Ecto neural progenitor cell (in vitro differentiated cells): ENCODE data around the gene ZNF888.
"Not testable (repeated sequence)": the region's sequence is repeated elsewhere in the genome, so short reads cannot be mapped to it uniquely, and the experiment has no call there.

Source experiments
- DNase-seq: peaks from one replicate; pipeline ENCODE4 v3.0.0-alpha.2; 2018; ENCODE audit warnings: low spot score

ZNF888 gene

DNA sequence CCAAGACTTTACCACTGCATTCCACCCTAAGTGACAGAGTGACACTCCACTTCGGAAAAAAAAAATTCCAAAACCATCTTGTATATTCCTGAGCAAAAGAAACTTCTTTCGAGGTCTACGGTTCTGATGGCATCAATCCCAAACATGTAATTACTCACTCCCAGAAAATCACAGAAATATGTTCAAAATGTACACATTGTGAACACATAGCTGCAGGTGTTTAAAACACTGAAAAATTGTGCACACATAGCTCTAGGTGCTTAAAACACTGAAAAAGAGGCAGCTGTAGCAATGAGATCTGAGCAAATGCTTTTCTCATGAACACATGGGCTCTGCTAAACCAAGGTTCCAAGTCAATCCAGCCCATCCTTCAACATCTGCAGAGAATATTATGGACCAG lies 51.8 kb downstream of the ZNF888 start:
- DNase-seq: no peak

GRCh38 chr19:52868031-52868430 lies 55.2 kb downstream of the ZNF888 start:
- not testable (repeated sequence) for DNase-seq

DNA sequence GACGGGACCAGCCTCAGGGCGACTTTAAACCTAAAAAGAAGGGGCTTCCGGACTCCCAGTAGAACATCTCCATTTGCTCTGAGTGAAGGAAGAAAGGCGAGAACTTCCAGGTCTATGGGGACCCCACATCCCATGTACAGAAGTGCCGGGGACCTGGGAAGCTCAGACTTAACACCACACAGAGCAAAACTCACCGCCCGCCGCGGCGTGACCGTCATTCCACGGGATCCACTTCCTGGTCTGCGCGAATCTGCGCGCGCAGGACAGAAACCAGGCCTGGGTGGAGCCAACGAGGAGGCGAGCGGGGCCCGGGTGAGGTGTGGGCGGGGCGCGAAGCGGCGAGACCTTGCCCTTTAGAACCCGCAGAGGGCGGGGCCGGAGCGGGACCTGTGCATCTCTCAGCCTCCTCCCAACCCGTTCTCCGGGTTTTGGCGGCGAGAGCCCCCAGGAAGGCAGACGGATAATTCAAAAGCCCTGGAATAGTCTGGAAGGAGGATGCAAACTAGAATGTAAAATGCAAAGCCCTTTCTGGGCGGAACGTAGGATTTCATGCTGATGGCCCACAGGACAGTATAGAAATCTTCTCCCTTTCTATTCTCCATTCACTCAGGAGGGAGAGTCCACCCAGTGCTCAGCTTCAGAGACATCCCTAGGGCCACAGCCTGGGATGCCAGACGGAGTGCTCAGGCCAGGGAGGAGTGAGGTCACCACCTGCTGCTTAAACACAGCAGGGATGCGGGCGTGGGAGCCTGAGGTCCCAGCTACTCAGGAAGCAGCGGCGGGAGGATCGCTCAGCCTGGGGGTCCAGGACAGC lies 65.6 kb downstream of the ZNF888 start, which contains the start of gene ZNF468:
ZNF468 (minus strand) TSS at position 242 of the 814 bp plus-strand sequence. CDS start 3,347 bp downstream, outside the sequence.
- peak; percentile 80 for DNase-seq

DNA sequence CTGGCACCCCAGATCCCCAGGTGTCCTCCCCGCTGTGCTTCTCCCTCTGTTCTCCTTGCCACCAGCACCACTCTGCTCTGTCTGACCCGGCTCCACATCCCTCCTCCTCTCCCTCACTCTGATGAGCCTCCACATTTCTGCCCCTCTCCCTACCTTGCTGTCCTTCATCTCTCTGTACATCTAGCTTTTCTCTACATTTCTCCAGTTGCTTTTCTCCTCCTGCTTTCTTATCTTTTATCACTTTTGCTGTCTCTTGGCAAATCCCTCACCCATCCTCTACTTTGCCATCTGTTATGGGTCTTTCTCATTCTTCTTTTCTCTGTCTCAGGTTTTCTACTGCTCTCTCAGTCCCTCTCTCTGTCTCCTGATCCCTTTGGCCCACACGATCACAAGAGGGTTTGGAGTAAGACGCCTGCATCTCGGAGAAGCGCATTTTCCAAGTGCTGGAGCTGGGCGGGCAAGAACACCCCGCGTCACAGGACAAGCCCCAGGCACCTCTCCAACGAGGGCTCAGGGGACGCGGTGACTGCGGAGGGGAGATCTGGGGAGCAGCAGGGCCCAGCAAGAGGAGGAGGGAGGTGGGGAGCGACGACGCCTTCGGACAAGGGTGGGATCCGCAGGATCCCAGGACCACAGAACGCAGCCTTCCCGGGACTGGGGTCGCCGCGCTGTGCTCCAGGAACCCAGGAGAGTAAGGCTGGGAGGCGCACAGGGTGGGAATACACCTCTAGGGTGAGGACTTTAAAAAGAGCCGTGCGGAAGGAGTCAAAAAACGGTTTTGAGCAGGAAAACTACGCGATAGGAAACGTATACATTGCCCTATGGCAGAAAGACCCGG lies 66.5 kb downstream of the ZNF888 start:
- not testable (repeated sequence) for DNase-seq
